Uterus (tissue), 4 donors: ENCODE measurements around the gene GPR132. TPM values are rescaled to one million over a fixed set of nuclear protein-coding genes. Genes with fewer than 3 reads are reported as not detected.

Source experiments
- DNase-seq, 2 donors: peaks; one replicate each; pipeline ENCODE4 v3.0.0-alpha.2; 2019 to 2020
- H3K27ac ChIP-seq, 2 donors: fragments of 200-600 bp; sonication (generic); 1 replicate in 1 of 2; 2 replicates in 1 of 2; pipeline ENCODE4 v1.5.1; 2016 to 2018
- H3K27me3 ChIP-seq, 2 donors: fragments of 200-600 bp; sonication (generic); one replicate each; pipeline ENCODE4 v1.5.1; 2018 to 2019; ENCODE audit warnings: control low read depth in 1 of 2
- H3K36me3 ChIP-seq, 2 donors: fragments of 200-600 bp; sonication (generic); one replicate each; pipeline ENCODE4 v1.5.1; 2019; ENCODE audit warnings: control low read depth in 1 of 2
- H3K4me1 ChIP-seq, 2 donors: fragments of 200-600 bp; sonication (generic); one replicate each; pipeline ENCODE4 v1.5.1; 2018 to 2019; ENCODE audit warnings: control low read depth in 1 of 2
- H3K4me3 ChIP-seq, 2 donors: fragments of 200-600 bp; sonication (generic); 1 replicate in 1 of 2; 2 replicates in 1 of 2; pipeline ENCODE4 v1.5.1; 2018 to 2019; ENCODE audit warnings: mild to moderate bottlenecking in 1 of 2
- H3K9me3 ChIP-seq, 2 donors: fragments of 200-600 bp; sonication (generic); one replicate each; pipeline ENCODE4 v1.5.1; 2019; ENCODE audit warnings: control low read depth in 1 of 2
- CTCF ChIP-seq, 4 experiments: fragments of 200-600 bp in 2 of 4; fragments of 450-650 bp in 2 of 4; sonication (generic) in 2 of 4; IDR thresholded peaks; one replicate each; pipeline ENCODE4 v1.5.1; 2016 to 2019; ENCODE audit warnings: antibody characterized with exemption in 4 of 4, mild to moderate bottlenecking in 2 of 4, moderate library complexity in 1 of 4
- POLR2A ChIP-seq, 2 donors: fragments of 450-650 bp; IDR thresholded peaks; one replicate each; pipeline ENCODE4 v1.6.1; 2016; ENCODE audit warnings: antibody characterized with exemption in 2 of 2, mild to moderate bottlenecking in 1 of 2, moderate library complexity in 1 of 2
- intact Hi-C: fragments of 100-400 bp; cut with DNase I; formaldehyde crosslinking; loops from one replicate; pipeline ENCODE4 v1.15.1; 2023; ENCODE audit warnings: low total_unique reads
- total RNA-seq, 4 donors: library from RNA; depleted of rRNA in 3 of 4; stranded (reverse); fragments of >200 nt in 3 of 4; gene quantifications; one replicate each; pipeline versions ENCODE4 v1.1.0 to v1.2.4, GENCODE V29; 2014 to 2023
- donor health status: DM: yes; HTN: yes; CAD: no.

The GPR132 gene
- total RNA-seq, 4 donors from 2014 or later, result 1.7 to 3.7 TPM; not detected in 2

GRCh38 chr14:105011312-105011990 lies 53.8 kb downstream of the GPR132 start:
- TF ChIP-seq CTCF (IDR thresholded peaks at IDR 0.05) (no peak), POLR2A (IDR thresholded peaks at IDR 0.05) (no peak)
- Histone ChIP-seq H3K27ac (no peak overlapping the region), H3K4me1 (no peaks in the 10 kb centered on the region), H3K9me3 (no peaks in the 10 kb centered on the region), H3K36me3 (no peaks in the 10 kb centered on the region), H3K4me3 (no peak overlapping the region), H3K27me3 (no peaks in the 10 kb centered on the region)
- DNase-seq, result no peak
- intact Hi-C loops, result no loop called here

GRCh38 chr14:105010891-105011291 lies 54.3 kb downstream of the GPR132 start:
- no peaks in the 10 kb centered on the region for H3K4me1 ChIP-seq
- intact Hi-C loops, result no loop called here
- H3K9me3 ChIP-seq, result no peaks in the 10 kb centered on the region
- H3K27ac ChIP-seq, result no peak overlapping the region
- DNase-seq, result peak; percentile 53 to 67
- H3K27me3 ChIP-seq, result no peaks in the 10 kb centered on the region
- TF ChIP-seq POLR2A (IDR thresholded peaks at IDR 0.05), result no peak
- TF ChIP-seq CTCF (IDR thresholded peaks at IDR 0.05), result no peak
- no peaks in the 10 kb centered on the region for H3K36me3 ChIP-seq
- no peak overlapping the region for H3K4me3 ChIP-seq

- no peak for DNase-seq
Measured at GRCh38 chr14:105010106-105010505, 55.1 kb downstream of the GPR132 start.

GRCh38 chr14:105007593-105008264 lies 57.5 kb downstream of the GPR132 start:
- Histone ChIP-seq H3K9me3 (no peaks in the 10 kb centered on the region), H3K27ac (no peak overlapping the region), H3K4me3 (no peak overlapping the region), H3K27me3 (no peaks in the 10 kb centered on the region), H3K4me1 (no peaks in the 10 kb centered on the region), H3K36me3 (no peaks in the 10 kb centered on the region)
- DNase-seq, result no peak
- TF ChIP-seq POLR2A (IDR thresholded peaks at IDR 0.05) (no peak), CTCF (IDR thresholded peaks at IDR 0.05) (no peak)
- intact Hi-C loops, result no loop called here

More at GRCh38 chr14:105010106-105010505, 55.1 kb downstream of the GPR132 start:
- TF ChIP-seq POLR2A (IDR thresholded peaks at IDR 0.05) (no peak), CTCF (IDR thresholded peaks at IDR 0.05) (no peak)
- Histone ChIP-seq H3K4me1 (no peaks in the 10 kb centered on the region), H3K27me3 (no peaks in the 10 kb centered on the region), H3K9me3 (no peaks in the 10 kb centered on the region), H3K27ac (no peak overlapping the region), H3K4me3 (no peak overlapping the region), H3K36me3 (no peaks in the 10 kb centered on the region)
- intact Hi-C loops, result no loop called here

DNA sequence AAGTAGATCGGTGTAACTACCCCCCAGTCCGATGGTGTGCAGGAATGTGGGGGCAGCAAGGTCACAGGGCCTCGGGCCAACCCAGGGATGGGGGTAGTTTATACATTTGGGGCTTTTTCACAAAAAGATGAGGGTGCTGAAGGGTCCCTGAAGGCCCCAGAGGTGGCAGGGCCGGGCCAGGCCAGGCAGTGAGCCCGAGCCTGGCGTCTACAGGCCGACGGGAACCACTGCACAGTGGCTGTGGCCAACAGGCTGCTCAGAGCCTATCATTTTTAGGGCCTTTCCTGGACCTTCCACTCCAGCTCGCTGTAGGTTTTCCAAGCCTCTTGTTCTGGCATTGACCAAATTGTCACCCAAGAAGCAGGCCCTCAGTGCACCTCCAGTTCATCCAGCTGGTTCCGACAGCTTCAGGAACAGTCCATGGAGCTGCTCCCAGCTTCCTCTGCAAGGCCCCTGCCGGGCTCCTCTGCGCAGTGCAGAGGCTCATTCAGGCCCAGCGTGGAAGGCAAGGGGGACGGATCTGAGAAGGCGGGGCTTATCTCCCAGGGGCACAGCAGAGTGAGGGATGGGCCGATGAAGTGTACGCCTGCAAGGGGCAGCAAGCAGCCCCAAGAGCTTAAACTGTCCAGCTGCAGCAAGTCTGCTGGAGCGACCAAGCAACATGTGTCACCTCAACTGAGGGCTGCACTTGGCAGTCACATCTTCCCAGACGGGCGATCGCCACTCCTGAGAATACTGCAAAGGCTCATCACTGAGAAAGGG lies 58.2 kb downstream of the GPR132 start:
- TF ChIP-seq POLR2A (IDR thresholded peaks at IDR 0.05), result no peak
- no peak for TF ChIP-seq CTCF (IDR thresholded peaks at IDR 0.05)
- no peaks in the 10 kb centered on the region for H3K4me1 ChIP-seq
- intact Hi-C loops, result no loop called here

More for the DNA sequence above, 58.2 kb downstream of the GPR132 start:
- DNase-seq, result no peak
- no peaks in the 10 kb centered on the region for H3K9me3 ChIP-seq
- no peaks in the 10 kb centered on the region for H3K36me3 ChIP-seq
- H3K27ac ChIP-seq, result no peak overlapping the region
- H3K27me3 ChIP-seq, result no peaks in the 10 kb centered on the region
- H3K4me3 ChIP-seq, result no peak overlapping the region
